ENCODE data around the gene KCTD2. TPM values are rescaled to one million over a fixed set of nuclear protein-coding genes. Genes with fewer than 3 reads are reported as not detected.
A peak's percentile ranks its signal among the peaks of the same experiment; 100 is the strongest.

Gene KCTD2
- total and polyA plus RNA-seq, 2 of the 13 experiments (the other 11 are each of a cell fraction or from before 2014, with no cell fraction given) = 28.3 to 32.6 TPM

GRCh38 chr17:75110234-75110937 is 63.4 kb downstream of the KCTD2 start (continued):
- TF ChIP-seq ZNF318 (CRISPR knock-in tag; IDR thresholded peaks at IDR 0.05) = no peak
- TF ChIP-seq DR1 (CRISPR knock-in tag; IDR thresholded peaks at IDR 0.05) = 0 out of 2 replicates have a peak, but pooled peaks have one; percentile 48
- TF ChIP-seq STAT5B (CRISPR knock-in tag; IDR thresholded peaks at IDR 0.05) = no peak
- TF ChIP-seq ZFY (CRISPR knock-in tag; IDR thresholded peaks at IDR 0.05) = no peak
- TF ChIP-seq FOXO1 (CRISPR knock-in tag; IDR thresholded peaks at IDR 0.05) = no peak
- TF ChIP-seq CREBL2 (CRISPR knock-in tag; IDR thresholded peaks at IDR 0.05; ENCODE audit: borderline replicate concordance) = no peak
- no peak for TF ChIP-seq DRAP1 (CRISPR knock-in tag; IDR thresholded peaks at IDR 0.05)
- TF ChIP-seq RAD21 (CRISPR knock-in tag; IDR thresholded peaks at IDR 0.05) = no peak
- TF ChIP-seq ZNF615 (CRISPR knock-in tag; IDR thresholded peaks at IDR 0.05; ENCODE audit: borderline replicate concordance) = no peak
- TF ChIP-seq MTA3 (CRISPR knock-in tag; IDR thresholded peaks at IDR 0.05) = no peak
- no peak for TF ChIP-seq ZNF784 (CRISPR knock-in tag; IDR thresholded peaks at IDR 0.05; ENCODE audit: borderline replicate concordance)
- TF ChIP-seq YEATS4 (CRISPR knock-in tag; IDR thresholded peaks at IDR 0.05; ENCODE audit: borderline replicate concordance) = 0 out of 2 replicates have a peak, but pooled peaks have one; percentile 12
- TF ChIP-seq ZNF235 (CRISPR knock-in tag; IDR thresholded peaks at IDR 0.05; ENCODE audit: borderline replicate concordance) = no peak
- TF ChIP-seq ZNF510 (CRISPR knock-in tag; IDR thresholded peaks at IDR 0.05; ENCODE audit: low read depth) = no peak
- peak; percentile 56; the same call in 1 of the 2 replicates for TF ChIP-seq ZBTB37 (CRISPR knock-in tag; IDR thresholded peaks at IDR 0.05)
- no peak for TF ChIP-seq ONECUT2 (CRISPR knock-in tag; IDR thresholded peaks at IDR 0.05)
- TF ChIP-seq ZNF614 (CRISPR knock-in tag; IDR thresholded peaks at IDR 0.05; ENCODE audit: borderline replicate concordance) = 0 out of 2 replicates have a peak, but pooled peaks have one; percentile 14
- TF ChIP-seq ZNF292 (CRISPR knock-in tag; IDR thresholded peaks at IDR 0.05; ENCODE audit: borderline replicate concordance, low read depth) = 0 out of 2 replicates have a peak, but pooled peaks have one; percentile 38
- no peak for TF ChIP-seq TARDBP (CRISPR knock-in tag; IDR thresholded peaks at IDR 0.05)

All from HepG2 (cell line).